NOMO-1 (cell line): Measurements from ENCODE around the gene CD164L2.

Experiments
- DNase-seq, 2 experiments: peaks; one replicate each; lab custom pipeline; 2025; ENCODE audit not compliant: unreplicated experiment in 2 of 2; lab: John Stamatoyannopoulos, UW

Gene CD164L2

GRCh38 chr1:27349784-27350662, 33.1 kb downstream of the CD164L2 start:
- DNase-seq = no peak

- DNase-seq = no peak
Measured at GRCh38 chr1:27348861-27349783, 34.0 kb downstream of the CD164L2 start.

GRCh38 chr1:27346991-27347624, 36.0 kb downstream of the CD164L2 start:
- DNase-seq = no peak

GRCh38 chr1:27346357-27346756, 36.8 kb downstream of the CD164L2 start:
- no peak for DNase-seq

- no peak for DNase-seq
Measured at GRCh38 chr1:27345272-27345671, 37.9 kb downstream of the CD164L2 start.

GRCh38 chr1:27343639-27344025, 39.5 kb downstream of the CD164L2 start:
- DNase-seq = no peak

GRCh38 chr1:27342778-27343638, 40.1 kb downstream of the CD164L2 start:
- DNase-seq = peak; percentile 84 to 96

GRCh38 chr1:27342391-27342777, 40.7 kb downstream of the CD164L2 start:
- DNase-seq = peak; percentile 8 to 9

GRCh38 chr1:27341525-27342252, 41.4 kb downstream of the CD164L2 start, which contains the start of gene SYTL1:
Gene SYTL1, plus strand, starts transcription at chr1:27342022. Its CDS starts 3,313 bp downstream, at chr1:27345335.
- DNase-seq = peak; percentile 78 to 83

- peak; percentile 39 to 45 for DNase-seq
Measured at GRCh38 chr1:27339213-27339612, 43.9 kb downstream of the CD164L2 start.

GRCh38 chr1:27338751-27339150, 44.4 kb downstream of the CD164L2 start:
- DNase-seq = no peak

- no peak for DNase-seq
Measured at GRCh38 chr1:27336756-27337155, 46.4 kb downstream of the CD164L2 start.

- no peak for DNase-seq
Measured at GRCh38 chr1:27335506-27336422, 47.4 kb downstream of the CD164L2 start.

GRCh38 chr1:27333717-27334279, 49.3 kb downstream of the CD164L2 start:
- DNase-seq = no peak

- DNase-seq = peak in 1 of 2 experiments; percentile 29
Measured at GRCh38 chr1:27332536-27333281, 50.4 kb downstream of the CD164L2 start.

- no peak for DNase-seq
Measured at GRCh38 chr1:27331922-27332321, 51.2 kb downstream of the CD164L2 start.

- DNase-seq = no peak
Measured at GRCh38 chr1:27331426-27331825, 51.7 kb downstream of the CD164L2 start.
